HEK293 (cell line): ENCODE data around the gene DPP6.

ENCODE experiments used
- CTCF ChIA-PET: fragments of 350-600 bp; formaldehyde crosslinking; extraction: SDS; loops from one replicate; lab custom pipeline; 2021; ENCODE audit warnings: antibody characterized with exemption; lab: Yijun Ruan, JAX
- POLR2A ChIA-PET: fragments of 300-600 bp; formaldehyde crosslinking; extraction: SDS; loops from one replicate; lab custom pipeline; 2020; ENCODE audit warnings: antibody characterized with exemption, inconsistent platforms; lab: Yijun Ruan, JAX
- H3K27ac ChIP-seq: fragments of 200-500 bp; sonication (Bioruptor generic); 2 replicates; pipeline ENCODE4 v1.5.1; 2014; ENCODE audit warnings: low read depth, low read length, control low read depth, inconsistent platforms; ENCODE audit errors: extremely low read depth
- H3K36me3 ChIP-seq, 2 experiments: fragments of 200-500 bp in 1 of 2; sonication (Bioruptor generic) in 1 of 2; 1 replicate in 1 of 2; 2 replicates in 1 of 2; pipeline ENCODE4 v1.5.1; 2014 to 2017; ENCODE audit warnings: inconsistent platforms in 2 of 2, low read length in 2 of 2; ENCODE audit not compliant: control insufficient read depth in 2 of 2, insufficient read depth in 1 of 2
- H3K4me1 ChIP-seq: fragments of 200-500 bp; sonication (Bioruptor generic); 2 replicates; pipeline ENCODE4 v1.5.1; 2014; ENCODE audit warnings: mild to moderate bottlenecking, low read length, inconsistent platforms; ENCODE audit not compliant: control insufficient read depth, insufficient read depth
- H3K4me3 ChIP-seq: 2 replicates; pipeline ENCODE4 v1.5.1; 2011; ENCODE audit warnings: low read depth, mild to moderate bottlenecking, control low read depth, low read length, moderate library complexity
- H3K9me3 ChIP-seq: fragments of 200-500 bp; sonication (Bioruptor generic); 2 replicates; pipeline ENCODE4 v1.5.1; 2014; ENCODE audit warnings: low read depth, low read length, inconsistent platforms; ENCODE audit not compliant: control insufficient read depth, insufficient read depth
- EGR2 ChIP-seq: fragments of 450-650 bp; formaldehyde crosslinking; IDR thresholded peaks from 2 replicates; pipeline ENCODE4 v1.5.1; 2016; ENCODE audit warnings: low read depth, missing biosample characterization, missing genetic modification characterization
- FEZF1 ChIP-seq: fragments of 450-650 bp; formaldehyde crosslinking; IDR thresholded peaks from 2 replicates; pipeline ENCODE4 v1.5.1; 2016; ENCODE audit warnings: missing biosample characterization, missing genetic modification characterization
- HOXD13 ChIP-seq: sonication (generic); formaldehyde crosslinking; IDR thresholded peaks from 2 replicates; pipeline ENCODE4 v1.8.0; 2022; ENCODE audit warnings: missing genetic modification reagents, borderline replicate concordance
- IKZF3 ChIP-seq: fragments of 450-650 bp; IDR thresholded peaks from 2 replicates; pipeline ENCODE4 v1.5.0; 2018; ENCODE audit warnings: missing biosample characterization, mild to moderate bottlenecking, missing genetic modification characterization, moderate library complexity
- KLF10 ChIP-seq: fragments of 450-650 bp; IDR thresholded peaks from 2 replicates; pipeline ENCODE4 v1.5.1; 2018; ENCODE audit warnings: missing biosample characterization, mild to moderate bottlenecking, missing genetic modification characterization
- PRDM4 ChIP-seq: fragments of 450-650 bp; formaldehyde crosslinking; IDR thresholded peaks from 2 replicates; pipeline ENCODE4 v1.5.1; 2017; ENCODE audit warnings: missing biosample characterization, missing genetic modification characterization
- TSHZ1 ChIP-seq: fragments of 450-650 bp; formaldehyde crosslinking; IDR thresholded peaks from 2 replicates; pipeline ENCODE4 v1.5.1; 2016; ENCODE audit warnings: missing biosample characterization, missing genetic modification characterization, borderline replicate concordance
- YY2 ChIP-seq: fragments of 450-650 bp; formaldehyde crosslinking; IDR thresholded peaks from 2 replicates; pipeline ENCODE4 v1.5.1; 2016; ENCODE audit warnings: missing biosample characterization, missing genetic modification characterization
- ZNF10 ChIP-seq: fragments of 450-650 bp; formaldehyde crosslinking; IDR thresholded peaks from 2 replicates; pipeline ENCODE4 v1.5.1; 2017; ENCODE audit warnings: missing biosample characterization, missing genetic modification characterization
- ZNF175 ChIP-seq: fragments of 450-650 bp; formaldehyde crosslinking; IDR thresholded peaks from 2 replicates; pipeline ENCODE4 v1.5.1; 2016; ENCODE audit warnings: missing biosample characterization, missing genetic modification characterization
- ZNF221 ChIP-seq: fragments of 450-650 bp; formaldehyde crosslinking; IDR thresholded peaks from 2 replicates; pipeline ENCODE4 v1.5.1; 2017; ENCODE audit warnings: missing biosample characterization, missing genetic modification characterization, borderline replicate concordance
- ZNF239 ChIP-seq: fragments of 450-650 bp; formaldehyde crosslinking; IDR thresholded peaks from 2 replicates; pipeline ENCODE4 v1.5.1; 2016; ENCODE audit warnings: missing biosample characterization, missing genetic modification characterization
- ZNF24 ChIP-seq: fragments of 450-650 bp; formaldehyde crosslinking; IDR thresholded peaks from 2 replicates; pipeline ENCODE4 v1.5.1; 2016; ENCODE audit warnings: missing biosample characterization, missing genetic modification characterization
- ZNF350 ChIP-seq: fragments of 450-650 bp; formaldehyde crosslinking; IDR thresholded peaks from 2 replicates; pipeline ENCODE4 v1.5.0; 2017; ENCODE audit warnings: missing biosample characterization, mild to moderate bottlenecking, missing genetic modification characterization
- ZNF37A ChIP-seq: fragments of 450-650 bp; IDR thresholded peaks from 2 replicates; pipeline ENCODE4 v1.5.1; 2018; ENCODE audit warnings: missing biosample characterization, missing genetic modification characterization
- ZNF488 ChIP-seq: fragments of 450-650 bp; formaldehyde crosslinking; IDR thresholded peaks from 2 replicates; pipeline ENCODE4 v1.5.1; 2016; ENCODE audit warnings: missing biosample characterization, missing genetic modification characterization
- ZNF501 ChIP-seq: fragments of 450-650 bp; formaldehyde crosslinking; IDR thresholded peaks from 2 replicates; pipeline ENCODE4 v1.5.1; 2016; ENCODE audit warnings: missing biosample characterization, missing genetic modification characterization
- ZNF561 ChIP-seq: fragments of 450-650 bp; IDR thresholded peaks from 2 replicates; pipeline ENCODE4 v1.5.1; 2018; ENCODE audit warnings: missing biosample characterization, missing genetic modification characterization, borderline replicate concordance
- ZNF610 ChIP-seq: fragments of 450-650 bp; formaldehyde crosslinking; IDR thresholded peaks from 2 replicates; pipeline ENCODE4 v1.5.1; 2016; ENCODE audit warnings: missing biosample characterization, missing genetic modification characterization, borderline replicate concordance
- ZNF629 ChIP-seq: fragments of 450-650 bp; formaldehyde crosslinking; IDR thresholded peaks from 2 replicates; pipeline ENCODE4 v1.5.1; 2017; ENCODE audit warnings: missing biosample characterization, missing genetic modification characterization
- ZNF654 ChIP-seq: fragments of 450-650 bp; formaldehyde crosslinking; IDR thresholded peaks from 2 replicates; pipeline ENCODE4 v1.5.1; 2016; ENCODE audit warnings: low read depth, missing biosample characterization, missing genetic modification characterization
- ZNF777 ChIP-seq: fragments of 450-650 bp; formaldehyde crosslinking; IDR thresholded peaks from 2 replicates; pipeline ENCODE4 v1.5.1; 2017; ENCODE audit warnings: missing biosample characterization, missing genetic modification characterization, borderline replicate concordance
- ZNF785 ChIP-seq: fragments of 450-650 bp; formaldehyde crosslinking; IDR thresholded peaks from 2 replicates; pipeline ENCODE4 v1.5.1; 2016; ENCODE audit warnings: missing biosample characterization, missing genetic modification characterization

The DPP6 gene

GRCh38 chr7:154684666-154685563, 632.7 kb downstream of the DPP6 start:
- Histone ChIP-seq H3K4me3 (no peak overlapping the region), H3K9me3 (no peaks in the 10 kb centered on the region), H3K36me3 (no peaks in the 10 kb centered on the region), H3K4me1 (no peaks in the 10 kb centered on the region), H3K27ac (no peak overlapping the region)
- POLR2A ChIA-PET: no interaction called here
- TF ChIP-seq ZNF610 (tag by site-specific recombination) (no peak), HOXD13 (CRISPR knock-in tag) (no peak), ZNF239 (tag by site-specific recombination) (no peak), YY2 (tag by site-specific recombination) (no peak), ZNF221 (tag by site-specific recombination) (no peak), ZNF501 (tag by site-specific recombination) (no peak), ZNF350 (tag by site-specific recombination) (no peak), TSHZ1 (tag by site-specific recombination) (no peak), KLF10 (no peak), FEZF1 (tag by site-specific recombination) (no peak), EGR2 (tag by site-specific recombination) (no peak), ZNF175 (tag by site-specific recombination) (no peak), ZNF10 (tag by site-specific recombination) (no peak), ZNF654 (no peak), ZNF37A (tag by site-specific recombination) (no peak), ZNF561 (no peak), ZNF488 (tag by site-specific recombination) (no peak), ZNF785 (tag by site-specific recombination) (no peak)
- CTCF ChIA-PET: interaction anchor here (0.6 kb wide), 1 partner anchor 12 kb away, joined by 3 read pairs; no protein-coding TSS in a partner anchor

GRCh38 chr7:154685564-154685901, 633.3 kb downstream of the DPP6 start:
- ChIA-PET POLR2A (no interaction called here), CTCF (interaction anchor here (0.6 kb wide), 1 partner anchor 76 kb away, joined by 4 read pairs; no protein-coding TSS in a partner anchor)
- H3K27ac ChIP-seq: no peak overlapping the region
- TF ChIP-seq PRDM4: no peak
- no peak for TF ChIP-seq ZNF777
- TF ChIP-seq ZNF501 (tag by site-specific recombination): no peak
- no peak for TF ChIP-seq ZNF24 (tag by site-specific recombination)
- no peak for TF ChIP-seq ZNF10 (tag by site-specific recombination)
- no peak for TF ChIP-seq ZNF629
- no peak for TF ChIP-seq TSHZ1 (tag by site-specific recombination)
- TF ChIP-seq FEZF1 (tag by site-specific recombination): no peak
- no peak for TF ChIP-seq IKZF3 (tag by site-specific recombination)

More at GRCh38 chr7:154685564-154685901, 633.3 kb downstream of the DPP6 start:
- Histone ChIP-seq H3K36me3 (no peaks in the 10 kb centered on the region), H3K4me1 (no peaks in the 10 kb centered on the region), H3K9me3 (no peaks in the 10 kb centered on the region), H3K4me3 (no peak overlapping the region)
